ENCODE data around the gene MEAK7.

The MEAK7 gene

DNA sequence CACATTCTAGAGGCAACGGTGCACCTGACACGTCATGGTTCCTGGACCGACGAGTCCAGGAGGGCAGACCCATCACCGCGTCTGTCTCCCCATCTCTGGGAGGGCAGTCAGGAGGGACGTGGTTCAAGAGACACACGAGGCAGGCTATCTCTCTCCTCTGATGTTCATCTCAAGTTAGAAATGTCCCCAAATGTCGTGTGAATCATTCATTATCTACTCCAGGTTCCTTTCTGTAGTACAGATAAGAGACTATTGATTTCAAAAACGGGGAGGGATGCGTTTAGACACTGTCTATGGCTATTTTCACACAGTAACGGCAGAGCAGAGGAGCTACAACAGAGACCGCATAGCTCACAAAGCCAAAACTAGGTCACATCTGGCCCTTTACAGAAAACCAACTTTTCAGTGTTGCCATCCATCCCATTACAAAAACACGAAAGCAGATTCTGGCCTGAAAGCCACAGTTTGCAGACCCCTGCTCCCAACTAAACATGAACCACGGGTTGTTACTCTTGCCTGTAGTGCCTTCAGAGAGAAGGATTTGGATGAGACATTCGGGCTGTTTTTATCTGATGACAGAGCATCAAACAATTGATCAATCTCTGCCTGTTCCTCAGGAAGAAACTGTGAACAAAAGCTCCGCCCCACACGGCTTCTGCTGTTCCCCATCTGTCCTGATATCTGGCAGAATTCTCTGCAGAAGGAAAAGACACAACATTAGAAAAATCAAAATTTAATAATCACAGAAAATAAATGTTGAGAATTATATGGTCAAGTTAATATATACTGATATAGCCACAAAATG, 6.8 kb downstream of the MEAK7 start:
- no peak for DNase-seq (ENCODE audit: low read depth)
- H3K4me3 ChIP-seq (ENCODE audit: low read length): no peak overlapping the region
- TF ChIP-seq, protein P1, sequence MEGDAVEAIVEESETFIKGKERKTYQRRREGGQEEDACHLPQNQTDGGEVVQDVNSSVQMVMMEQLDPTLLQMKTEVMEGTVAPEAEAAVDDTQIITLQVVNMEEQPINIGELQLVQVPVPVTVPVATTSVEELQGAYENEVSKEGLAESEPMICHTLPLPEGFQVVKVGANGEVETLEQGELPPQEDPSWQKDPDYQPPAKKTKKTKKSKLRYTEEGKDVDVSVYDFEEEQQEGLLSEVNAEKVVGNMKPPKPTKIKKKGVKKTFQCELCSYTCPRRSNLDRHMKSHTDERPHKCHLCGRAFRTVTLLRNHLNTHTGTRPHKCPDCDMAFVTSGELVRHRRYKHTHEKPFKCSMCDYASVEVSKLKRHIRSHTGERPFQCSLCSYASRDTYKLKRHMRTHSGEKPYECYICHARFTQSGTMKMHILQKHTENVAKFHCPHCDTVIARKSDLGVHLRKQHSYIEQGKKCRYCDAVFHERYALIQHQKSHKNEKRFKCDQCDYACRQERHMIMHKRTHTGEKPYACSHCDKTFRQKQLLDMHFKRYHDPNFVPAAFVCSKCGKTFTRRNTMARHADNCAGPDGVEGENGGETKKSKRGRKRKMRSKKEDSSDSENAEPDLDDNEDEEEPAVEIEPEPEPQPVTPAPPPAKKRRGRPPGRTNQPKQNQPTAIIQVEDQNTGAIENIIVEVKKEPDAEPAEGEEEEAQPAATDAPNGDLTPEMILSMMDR (conservative IDR thresholded peaks at IDR 0.05; ENCODE audit: low read length): no peak

DNA sequence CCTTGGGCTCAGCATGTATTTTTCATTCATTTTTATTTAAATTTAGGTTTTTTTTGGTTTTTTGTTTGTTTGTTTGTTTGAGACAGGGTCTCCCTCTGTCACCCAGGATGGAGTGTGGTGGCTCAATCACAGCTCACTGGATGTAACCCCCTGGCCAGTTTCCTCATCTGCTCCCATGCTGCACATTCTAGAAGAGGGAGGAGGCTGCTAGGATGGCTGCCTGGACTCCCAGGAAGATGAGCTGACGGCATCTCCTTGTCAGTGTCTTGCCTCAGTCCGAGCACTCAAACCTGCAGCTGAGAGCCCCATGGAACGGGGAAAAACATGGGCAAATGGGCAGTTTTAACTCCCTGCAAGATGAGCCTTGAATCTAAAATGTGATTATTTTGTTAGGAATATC, 7.5 kb downstream of the MEAK7 start:
- H3K4me3 ChIP-seq (ENCODE audit: low read length): no peak overlapping the region
- TF ChIP-seq, protein P1 (conservative IDR thresholded peaks at IDR 0.05; ENCODE audit: low read length): no peak
- DNase-seq (ENCODE audit: low read depth): no peak

DNA sequence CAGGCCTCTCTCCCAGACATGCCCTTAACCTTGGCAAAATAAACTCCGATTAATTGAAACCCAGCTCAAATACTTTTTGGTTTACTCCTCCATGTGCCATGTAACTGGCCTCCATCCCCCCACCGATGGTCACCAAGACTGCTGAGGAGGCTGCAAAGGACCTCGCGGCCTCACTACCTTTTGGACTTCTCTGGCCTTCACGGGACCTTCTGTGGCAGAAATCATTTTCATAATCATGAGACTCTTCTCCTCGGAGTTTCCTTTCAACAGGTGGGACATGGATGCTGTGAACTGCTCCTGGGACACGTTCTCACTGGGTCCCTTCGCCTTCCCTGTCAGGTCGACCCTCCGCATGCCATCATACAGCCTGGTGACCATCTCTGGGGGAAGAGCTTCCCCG, 9.0 kb downstream of the MEAK7 start:
- TF ChIP-seq, protein P1 (conservative IDR thresholded peaks at IDR 0.05; ENCODE audit: low read length): no peak
- no peak overlapping the region for H3K4me3 ChIP-seq (ENCODE audit: low read length)
- no peak for DNase-seq (ENCODE audit: low read depth)

- TF ChIP-seq, protein P1 (conservative IDR thresholded peaks at IDR 0.05; ENCODE audit: low read length): no peak
- no peak overlapping the region for H3K4me3 ChIP-seq (ENCODE audit: low read length)
- no peak for DNase-seq (ENCODE audit: low read depth)
Measured at GRCh38 chr16:84489131-84489530, 15.3 kb downstream of the MEAK7 start.

DNA sequence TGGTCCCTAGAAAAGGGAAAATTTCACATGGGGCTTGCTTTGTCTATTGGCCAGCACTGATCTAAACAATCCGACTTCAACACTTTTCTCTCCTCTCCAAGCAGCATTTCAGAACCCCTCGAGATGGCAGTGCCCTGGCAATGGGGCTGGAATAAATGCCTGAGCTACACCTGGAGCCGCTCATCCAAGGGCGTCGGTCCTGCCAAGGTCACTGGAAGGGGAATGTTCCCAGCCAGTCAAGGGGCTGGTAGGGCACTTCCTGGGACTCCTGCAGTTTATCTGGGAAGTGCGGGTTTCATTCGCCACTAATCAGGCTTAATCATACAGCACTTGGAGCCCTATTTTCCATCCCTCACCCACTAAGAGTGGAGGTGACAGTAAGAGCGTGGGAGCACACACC, 17.1 kb downstream of the MEAK7 start:
- TF ChIP-seq, protein P1 (conservative IDR thresholded peaks at IDR 0.05; ENCODE audit: low read length): no peak
- H3K4me3 ChIP-seq (ENCODE audit: low read length): no peak overlapping the region
- no peak for DNase-seq (ENCODE audit: low read depth)

- H3K4me3 ChIP-seq (ENCODE audit: low read length): no peak overlapping the region
- TF ChIP-seq, protein P1 (conservative IDR thresholded peaks at IDR 0.05; ENCODE audit: low read length): no peak
- DNase-seq (ENCODE audit: low read depth): no peak
Measured at GRCh38 chr16:84486551-84487235, 17.8 kb downstream of the MEAK7 start.

GRCh38 chr16:84486126-84486525, 18.3 kb downstream of the MEAK7 start:
- no peak for DNase-seq (ENCODE audit: low read depth)
- H3K4me3 ChIP-seq (ENCODE audit: low read length): no peak overlapping the region
- TF ChIP-seq, protein P1 (conservative IDR thresholded peaks at IDR 0.05; ENCODE audit: low read length): no peak

Measured in AG10803 (cell line).